Measurements from ENCODE around the gene UPF2.

DNA sequence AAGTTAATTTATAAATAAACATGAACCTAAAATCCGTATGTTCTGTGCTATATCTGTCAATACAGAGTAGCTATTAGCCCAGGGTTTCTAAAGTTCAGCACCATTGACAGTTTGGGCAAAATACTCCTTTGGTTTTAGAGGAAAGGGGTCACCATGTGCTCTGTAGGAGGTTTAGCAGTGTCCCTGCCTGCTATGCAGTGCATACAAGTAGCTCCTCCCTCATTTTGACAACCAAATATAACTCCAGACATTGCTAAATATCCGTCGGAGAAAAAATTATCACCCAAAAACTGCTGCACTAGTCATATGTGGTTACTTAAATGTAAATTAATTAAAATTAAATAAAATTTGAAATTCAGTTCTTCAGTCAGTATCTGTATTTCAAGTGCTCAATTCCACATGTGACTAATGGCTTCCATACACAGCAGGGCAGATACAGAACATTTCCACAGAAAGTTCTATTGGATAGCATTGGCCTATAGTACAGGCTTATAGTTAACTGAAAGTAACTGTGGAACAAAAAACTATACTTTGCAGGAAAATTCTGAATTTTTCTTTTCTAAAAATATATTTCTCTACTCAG, 6.4 kb downstream of the UPF2 start:
- TF ChIP-seq, protein P1, sequence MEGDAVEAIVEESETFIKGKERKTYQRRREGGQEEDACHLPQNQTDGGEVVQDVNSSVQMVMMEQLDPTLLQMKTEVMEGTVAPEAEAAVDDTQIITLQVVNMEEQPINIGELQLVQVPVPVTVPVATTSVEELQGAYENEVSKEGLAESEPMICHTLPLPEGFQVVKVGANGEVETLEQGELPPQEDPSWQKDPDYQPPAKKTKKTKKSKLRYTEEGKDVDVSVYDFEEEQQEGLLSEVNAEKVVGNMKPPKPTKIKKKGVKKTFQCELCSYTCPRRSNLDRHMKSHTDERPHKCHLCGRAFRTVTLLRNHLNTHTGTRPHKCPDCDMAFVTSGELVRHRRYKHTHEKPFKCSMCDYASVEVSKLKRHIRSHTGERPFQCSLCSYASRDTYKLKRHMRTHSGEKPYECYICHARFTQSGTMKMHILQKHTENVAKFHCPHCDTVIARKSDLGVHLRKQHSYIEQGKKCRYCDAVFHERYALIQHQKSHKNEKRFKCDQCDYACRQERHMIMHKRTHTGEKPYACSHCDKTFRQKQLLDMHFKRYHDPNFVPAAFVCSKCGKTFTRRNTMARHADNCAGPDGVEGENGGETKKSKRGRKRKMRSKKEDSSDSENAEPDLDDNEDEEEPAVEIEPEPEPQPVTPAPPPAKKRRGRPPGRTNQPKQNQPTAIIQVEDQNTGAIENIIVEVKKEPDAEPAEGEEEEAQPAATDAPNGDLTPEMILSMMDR (IDR thresholded peaks at IDR 0.05) = no peak
- TF ChIP-seq POLR2A (IDR thresholded peaks at IDR 0.05) = no peak
